ENCODE measurements around the gene OXNAD1. TPM values are rescaled to one million over a fixed set of nuclear protein-coding genes. Genes with fewer than 3 reads are reported as not detected.

Gene OXNAD1
- total RNA-seq, 1 donor from 2014 or later: 17.8 TPM

DNA sequence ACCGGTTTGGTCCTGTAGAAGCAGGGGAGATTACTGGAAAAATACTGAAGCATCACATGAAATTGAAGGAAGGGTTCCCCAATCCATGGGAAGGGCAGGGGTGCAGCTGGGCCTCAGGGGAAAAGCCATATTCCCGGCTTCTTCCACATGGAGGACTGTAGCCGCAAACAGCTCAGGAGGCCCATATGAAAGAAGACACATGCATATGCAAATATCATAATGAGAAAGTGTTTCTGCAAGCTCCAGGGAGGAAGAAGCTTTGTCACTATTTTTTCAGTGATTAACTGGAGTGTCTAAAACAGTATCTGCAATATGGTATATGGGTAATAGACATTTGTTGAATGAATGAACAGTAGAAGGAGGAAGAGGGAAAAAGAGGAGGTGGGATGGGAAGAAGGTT is 19.4 kb upstream of the OXNAD1 start:
- no peak for DNase-seq (ENCODE audit: low spot score)

GRCh38 chr3:16247282-16248061 is 17.5 kb upstream of the OXNAD1 start:
- ATAC-seq: peak; percentile 95
- DNase-seq (ENCODE audit: low spot score): peak; percentile 80

More for the DNA sequence above, 19.4 kb upstream of the OXNAD1 start:
- no peak for ATAC-seq

DNA sequence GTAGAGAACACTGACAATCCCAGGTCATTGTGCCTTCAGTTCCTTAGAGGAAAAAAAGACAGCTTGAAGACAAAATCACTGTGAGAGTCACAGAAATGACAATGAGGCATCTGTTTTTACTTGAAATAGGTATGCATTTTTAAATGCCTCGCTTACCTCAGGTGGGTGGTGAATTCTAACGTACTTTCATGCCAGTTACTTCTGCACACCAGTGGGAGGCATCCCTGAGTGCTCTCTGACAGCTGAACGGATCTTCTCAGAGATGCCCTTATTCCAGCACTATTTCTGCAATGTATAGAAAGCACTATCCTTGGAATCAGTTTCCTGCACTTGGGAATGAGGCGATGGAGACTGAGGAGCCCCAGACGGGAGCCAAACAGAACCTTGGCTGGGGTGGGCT is 16.5 kb upstream of the OXNAD1 start:
- DNase-seq (ENCODE audit: low spot score) (no peak), ATAC-seq (no peak)

- ATAC-seq: no peak
- no peak for DNase-seq (ENCODE audit: low spot score)
Measured at GRCh38 chr3:16249336-16249735, 15.7 kb upstream of the OXNAD1 start.

- ATAC-seq (no peak), DNase-seq (ENCODE audit: low spot score) (no peak)
Measured at GRCh38 chr3:16249886-16250285, 15.1 kb upstream of the OXNAD1 start.

GRCh38 chr3:16251316-16252085 is 13.5 kb upstream of the OXNAD1 start:
- DNase-seq (ENCODE audit: low spot score): no peak
- ATAC-seq: no peak

GRCh38 chr3:16252243-16252978 is 12.6 kb upstream of the OXNAD1 start:
- no peak for ATAC-seq

GRCh38 chr3:16252988-16253387 is 12.0 kb upstream of the OXNAD1 start:
- ATAC-seq: no peak

More at GRCh38 chr3:16252243-16252978, 12.6 kb upstream of the OXNAD1 start:
- DNase-seq (ENCODE audit: low spot score): no peak

DNA sequence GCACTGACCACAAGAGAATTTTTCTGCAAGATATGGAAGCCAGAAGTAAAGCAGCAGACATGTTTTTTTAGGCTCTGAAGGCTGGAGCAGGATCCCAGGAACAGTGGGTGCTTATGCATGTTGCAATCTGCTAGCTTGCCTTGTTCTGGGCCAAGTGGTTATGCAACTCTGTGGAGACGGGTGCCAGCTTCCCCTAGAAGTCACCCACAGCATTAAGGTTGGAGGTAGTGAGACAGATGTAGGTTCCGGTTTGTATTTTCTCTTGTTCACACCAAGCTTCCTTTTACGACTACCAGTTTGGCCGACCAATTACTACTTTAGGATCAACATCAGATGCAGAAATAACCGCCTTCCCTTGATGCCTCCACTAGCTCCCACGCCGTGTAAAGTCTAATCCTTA is 11.4 kb upstream of the OXNAD1 start:
- ATAC-seq: peak; percentile 87
- DNase-seq (ENCODE audit: low spot score): peak; percentile 80

More at GRCh38 chr3:16252988-16253387, 12.0 kb upstream of the OXNAD1 start:
- DNase-seq (ENCODE audit: low spot score): no peak

DNA sequence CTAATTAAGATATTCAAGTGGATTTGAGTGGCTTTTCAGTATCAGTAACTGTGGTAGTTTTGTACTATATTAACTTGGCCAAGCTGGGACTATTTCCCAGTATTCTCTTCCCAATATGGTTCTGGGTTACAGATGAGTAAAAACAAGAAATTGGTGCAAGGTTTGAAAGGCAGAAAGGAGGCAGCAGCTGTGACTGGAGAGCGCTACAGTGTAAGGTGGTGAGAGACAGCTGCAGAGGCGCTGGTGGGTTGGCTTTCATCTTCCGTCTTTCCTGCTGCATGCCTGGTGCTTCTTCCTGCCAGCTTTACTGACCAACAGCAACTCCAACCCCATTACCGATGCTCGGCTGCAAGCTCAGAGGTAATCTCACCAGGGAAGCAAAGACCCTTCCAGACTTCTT is 10.1 kb upstream of the OXNAD1 start:
- DNase-seq (ENCODE audit: low spot score) (no peak), ATAC-seq (no peak)

DNA sequence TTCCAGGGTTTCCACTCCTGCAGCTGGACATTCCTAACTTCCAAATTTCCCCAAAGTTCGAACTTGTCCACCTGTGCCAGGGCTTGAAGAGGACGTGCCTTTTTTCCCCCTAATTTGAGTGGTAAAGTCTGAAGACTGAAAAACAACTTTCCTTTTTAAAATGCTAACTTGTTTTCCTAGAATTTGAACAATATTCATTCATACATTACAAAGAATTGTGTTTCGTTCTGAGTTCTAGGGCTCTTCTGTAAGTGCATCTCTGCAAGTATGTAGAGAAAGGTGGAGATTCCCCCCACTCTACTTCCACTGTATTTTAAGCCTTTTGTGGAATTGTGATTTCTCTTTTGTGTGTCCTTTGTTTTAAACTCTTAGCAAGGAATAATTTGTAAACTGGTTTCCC is 9.7 kb upstream of the OXNAD1 start:
- DNase-seq (ENCODE audit: low spot score): no peak
- no peak for ATAC-seq

DNA sequence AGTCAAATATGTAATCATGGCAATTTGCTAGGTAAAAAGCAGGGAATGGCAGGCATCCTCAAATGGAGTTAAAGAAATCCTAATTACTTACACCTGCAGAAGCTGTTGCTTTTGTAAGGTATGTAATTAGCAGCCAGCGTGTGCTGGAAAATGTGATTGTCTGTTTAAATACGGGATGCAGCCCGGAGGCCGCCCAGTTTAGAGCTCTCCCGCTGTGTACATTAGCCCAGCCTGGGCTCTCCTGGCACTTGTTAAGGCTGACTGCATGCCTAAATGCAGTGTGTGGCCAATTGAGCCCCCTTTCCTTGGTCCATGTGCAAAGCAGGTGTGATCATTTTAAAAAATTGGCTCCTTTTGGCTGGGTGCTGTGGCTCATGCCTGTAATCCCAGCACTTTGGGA is 9.3 kb upstream of the OXNAD1 start:
- ATAC-seq (no peak), DNase-seq (ENCODE audit: low spot score) (no peak)

GRCh38 chr3:16257309-16257708 is 7.7 kb upstream of the OXNAD1 start:
- ATAC-seq: no peak
- no peak for DNase-seq (ENCODE audit: low spot score)

DNA sequence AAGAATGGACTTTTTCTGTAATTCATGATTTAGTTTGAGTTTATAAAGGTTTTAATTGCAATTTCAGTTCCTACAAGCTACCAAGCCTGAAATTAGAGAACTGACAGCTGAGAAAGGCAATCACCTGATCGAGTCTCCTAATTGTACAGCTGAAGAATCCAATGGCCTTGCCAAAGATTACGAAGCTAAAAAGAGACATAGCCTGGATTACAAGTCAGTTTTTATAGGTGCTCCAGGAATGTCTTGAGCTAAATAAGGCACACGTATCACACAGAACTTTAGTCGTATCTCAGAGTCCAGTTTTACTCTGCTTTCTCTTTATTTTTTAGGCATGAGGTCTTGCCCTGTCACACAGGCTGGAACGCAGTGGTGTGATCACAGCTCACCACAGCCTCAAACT is 6.8 kb upstream of the OXNAD1 start:
- DNase-seq (ENCODE audit: low spot score) (no peak), ATAC-seq (no peak)

DNA sequence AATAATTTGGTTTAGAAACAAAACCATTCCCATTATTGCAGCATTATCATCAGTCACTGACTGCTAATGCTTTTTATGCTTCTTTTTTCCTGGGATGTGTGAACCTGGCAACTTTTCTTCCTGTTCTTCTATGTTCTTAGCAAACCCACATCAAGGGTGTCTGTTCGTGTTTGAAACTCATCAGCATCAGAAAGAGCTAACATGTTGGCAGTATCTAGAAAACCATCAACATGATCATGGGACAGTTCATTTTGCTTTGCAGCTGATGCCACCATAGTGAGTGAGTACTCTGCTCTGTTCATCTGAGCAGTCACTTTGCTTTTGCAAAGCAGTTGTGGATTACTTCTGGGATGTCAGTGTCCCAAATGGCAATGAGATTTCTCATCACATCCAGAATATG is 6.1 kb upstream of the OXNAD1 start:
- ATAC-seq: no peak
- DNase-seq (ENCODE audit: low spot score): no peak

DNA sequence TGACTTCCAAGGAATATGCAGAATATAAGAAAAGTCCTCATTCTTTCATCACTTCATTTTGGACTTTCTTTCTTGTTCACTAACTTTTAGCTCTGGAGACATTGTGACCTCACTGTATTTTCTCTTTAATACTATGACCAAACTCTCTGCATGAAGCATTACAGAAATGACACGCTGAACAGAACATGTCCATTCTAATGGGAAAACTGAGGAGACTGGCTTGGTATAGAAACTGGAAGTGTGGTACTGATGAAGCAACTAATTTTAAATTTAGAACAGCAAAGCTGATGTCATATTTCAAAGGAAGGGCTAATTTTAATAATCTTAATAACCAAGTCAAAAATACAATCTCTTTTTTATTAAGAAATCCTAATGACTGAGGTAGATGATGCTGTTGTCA is 5.0 kb upstream of the OXNAD1 start:
- ATAC-seq: no peak

DNA sequence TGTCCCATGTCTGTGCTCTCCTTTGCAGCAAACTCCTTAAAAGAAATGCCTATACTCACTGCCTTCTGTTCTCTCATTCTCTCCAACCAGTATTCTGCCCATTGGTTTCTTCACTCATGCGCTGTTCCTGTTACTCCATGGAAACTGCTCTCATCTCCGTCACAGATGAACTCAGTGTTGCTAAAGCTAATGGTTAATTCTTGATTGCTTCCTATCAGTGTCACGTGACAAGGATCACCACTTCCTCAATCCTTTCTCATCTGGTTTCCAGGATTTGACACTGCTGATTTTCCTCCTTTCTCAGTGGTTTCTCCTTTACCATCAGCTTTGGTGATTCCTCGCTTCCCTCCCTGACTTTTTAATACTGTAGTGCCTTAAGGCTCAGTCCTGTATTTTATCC is 2.8 kb upstream of the OXNAD1 start:
- no peak for DNase-seq (ENCODE audit: low spot score)
- no peak for ATAC-seq

More for the DNA sequence above, 5.0 kb upstream of the OXNAD1 start:
- no peak for DNase-seq (ENCODE audit: low spot score)

- no peak for ATAC-seq
- no peak for DNase-seq (ENCODE audit: low spot score)
Measured at GRCh38 chr3:16264174-16264707, 771 bp upstream of the OXNAD1 start.

DNA sequence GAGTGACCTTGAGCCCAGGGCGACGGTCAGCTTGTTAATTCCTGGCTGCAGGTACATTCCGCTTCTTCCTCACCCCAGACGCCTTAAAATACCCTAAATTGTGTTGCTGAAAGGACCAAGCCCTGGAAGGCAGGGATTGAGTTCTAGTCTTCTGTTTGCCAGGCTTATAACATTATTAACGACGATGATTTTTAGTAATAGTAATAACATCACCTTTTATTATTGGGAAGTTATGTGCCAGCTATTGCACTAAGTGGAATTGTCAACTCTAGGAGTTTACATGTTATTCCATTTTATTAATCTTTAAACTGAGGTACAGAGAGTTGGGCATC is 409 bp downstream of the OXNAD1 start:
- no peak for DNase-seq (ENCODE audit: low spot score)
- no peak for ATAC-seq

- peak; percentile 5 for ATAC-seq
- no peak for DNase-seq (ENCODE audit: low spot score)
Measured at GRCh38 chr3:16266714-16267113, 1.7 kb downstream of the OXNAD1 start.

GRCh38 chr3:16270855-16271254 is 5.8 kb downstream of the OXNAD1 start:
- ATAC-seq (no peak), DNase-seq (ENCODE audit: low spot score) (no peak)

Data from left lobe of liver (tissue), 2 donors.